Immature natural killer cell (primary cell): ENCODE data around the gene CACNA1A. TPM values are rescaled to one million over a fixed set of nuclear protein-coding genes. Genes with fewer than 3 reads are reported as not detected.
"Not testable (repeated sequence)": the region's sequence is repeated elsewhere in the genome, so short reads cannot be mapped to it uniquely, and the experiment has no call there.

Experiments used
- DNase-seq, 3 donors: peaks; one replicate each; pipeline ENCODE4 v3.0.0; 2022; ENCODE audit warnings: mixed read lengths in 1 of 3
- H3K27ac Mint-ChIP-seq, 6 donors: one replicate each; pipeline ENCODE4 v1.8.0; 2020; ENCODE audit warnings: mixed read lengths in 6 of 6, mild to moderate bottlenecking in 5 of 6, inconsistent platforms in 4 of 6, moderate library complexity in 3 of 6
- H3K27me3 Mint-ChIP-seq, 3 donors: one replicate each; pipeline ENCODE4 v1.8.0; 2020 to 2021; ENCODE audit warnings: low read depth in 3 of 3, mild to moderate bottlenecking in 3 of 3, mixed read lengths in 3 of 3, moderate library complexity in 3 of 3, inconsistent platforms in 1 of 3
- H3K36me3 Mint-ChIP-seq, 3 donors: one replicate each; pipeline ENCODE4 v1.8.0; 2020; ENCODE audit warnings: mixed read lengths in 3 of 3, inconsistent platforms in 2 of 3, mild to moderate bottlenecking in 2 of 3
- H3K4me1 Mint-ChIP-seq, 2 donors: one replicate each; pipeline ENCODE4 v1.8.0; 2020; ENCODE audit warnings: inconsistent platforms in 2 of 2, mild to moderate bottlenecking in 2 of 2, mixed read lengths in 2 of 2, moderate library complexity in 1 of 2
- H3K4me3 Mint-ChIP-seq, 5 donors: one replicate each; pipeline ENCODE4 v1.8.0; 2020; ENCODE audit warnings: mild to moderate bottlenecking in 5 of 5, mixed read lengths in 5 of 5, inconsistent platforms in 3 of 5, moderate library complexity in 3 of 5
- H3K9me3 Mint-ChIP-seq, 6 donors: one replicate each; pipeline ENCODE4 v1.8.0; 2020; ENCODE audit warnings: mild to moderate bottlenecking in 6 of 6, mixed read lengths in 6 of 6, inconsistent platforms in 4 of 6, moderate library complexity in 3 of 6
- polyA plus RNA-seq, 3 donors: library from polyadenylated mRNA; unstranded; fragments of 300-500 nt; fragmentation: Illumina TruSeq; gene quantifications; one replicate each; pipeline ENCODE4 v1.2.3, GENCODE V29; 2021

CACNA1A gene
- polyA plus RNA-seq, 3 donors from 2014 or later: 0.12 to 1.4 TPM; not detected in 1

GRCh38 chr19:13429563-13429962, 76.7 kb downstream of the CACNA1A start:
- H3K27me3 Mint-ChIP-seq: peaks cover 0 to 9% (median 0%) of the 10 kb centered on the region in 3 donors
- H3K9me3 Mint-ChIP-seq: peaks cover 0 to 10% (median 2%) of the 10 kb centered on the region in 6 donors
- H3K4me3 Mint-ChIP-seq: no peak overlapping the region
- H3K27ac Mint-ChIP-seq: no peak overlapping the region
- DNase-seq: no peak
- H3K4me1 Mint-ChIP-seq: no peaks in the 10 kb centered on the region
- H3K36me3 Mint-ChIP-seq: no peaks in the 10 kb centered on the region

DNA sequence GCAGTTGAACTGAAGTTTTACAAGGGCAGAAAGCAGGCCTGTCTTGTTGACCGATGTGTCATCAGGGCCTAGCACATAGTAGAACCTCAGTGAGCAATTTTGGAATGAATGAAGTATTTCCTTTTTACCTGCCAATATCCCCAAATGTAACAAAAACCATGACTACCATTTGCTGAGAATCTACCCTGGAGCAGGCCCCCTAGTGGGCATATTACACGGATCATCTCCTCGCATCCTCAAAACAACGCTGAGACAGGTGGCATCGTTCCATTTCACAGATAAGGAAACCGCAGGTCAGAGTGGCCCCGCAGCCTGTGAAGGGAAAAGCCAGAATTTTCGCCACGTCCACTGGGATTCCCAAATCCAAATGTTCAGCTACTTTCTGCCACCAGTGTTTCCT, 77.9 kb downstream of the CACNA1A start:
- Mint-ChIP-seq H3K4me1 (no peaks in the 10 kb centered on the region), H3K9me3 (peaks cover 0 to 10% (median 2%) of the 10 kb centered on the region in 6 donors), H3K4me3 (no peak overlapping the region), H3K27ac (no peak overlapping the region), H3K27me3 (peaks cover 0 to 9% (median 4%) of the 10 kb centered on the region in 3 donors), H3K36me3 (no peaks in the 10 kb centered on the region)
- no peak for DNase-seq

DNA sequence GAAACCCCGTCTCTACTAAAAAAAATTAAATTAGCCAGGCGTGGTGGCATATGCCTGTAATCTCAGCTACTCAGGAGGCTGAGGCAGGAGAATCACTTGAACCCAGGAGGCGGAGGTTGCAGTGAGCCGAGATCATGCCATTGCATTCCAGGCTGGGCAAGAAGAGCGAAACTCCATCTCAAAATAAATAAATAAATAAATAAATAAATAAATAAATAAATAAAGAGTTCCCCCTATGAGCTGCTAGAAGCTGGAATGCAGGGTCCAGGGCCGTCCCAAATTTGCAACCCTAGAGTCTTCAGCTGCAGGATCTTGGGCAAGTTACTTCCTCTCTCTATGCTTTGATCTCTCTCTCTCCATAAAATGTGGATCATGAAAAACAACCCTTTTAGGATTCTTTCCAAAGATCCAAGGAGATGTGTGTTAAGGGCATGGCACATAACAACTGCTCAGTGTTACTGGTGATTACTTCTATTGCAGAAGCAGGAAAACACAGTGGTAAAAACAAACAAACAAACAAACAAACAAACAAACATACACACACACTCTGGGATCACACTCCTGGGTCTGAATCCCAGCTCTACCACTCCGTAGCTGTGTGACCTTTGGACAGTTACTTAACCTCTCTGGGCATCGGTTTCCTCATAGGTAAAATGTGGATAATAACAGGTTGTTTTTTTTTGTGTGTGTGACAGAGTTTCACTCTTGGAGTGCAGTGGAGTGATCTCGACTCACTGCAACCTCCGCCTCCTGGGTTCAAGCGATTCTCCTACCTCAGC, 78.8 kb downstream of the CACNA1A start:
- peaks cover 0 to 12% (median 4%) of the 10 kb centered on the region in 3 donors for H3K27me3 Mint-ChIP-seq
- H3K36me3 Mint-ChIP-seq: no peaks in the 10 kb centered on the region
- H3K4me3 Mint-ChIP-seq: no peak overlapping the region
- no peaks in the 10 kb centered on the region for H3K4me1 Mint-ChIP-seq
- no peak overlapping the region for H3K27ac Mint-ChIP-seq
- no peak for DNase-seq
- H3K9me3 Mint-ChIP-seq: peaks cover 0 to 10% (median 3%) of the 10 kb centered on the region in 6 donors

DNA sequence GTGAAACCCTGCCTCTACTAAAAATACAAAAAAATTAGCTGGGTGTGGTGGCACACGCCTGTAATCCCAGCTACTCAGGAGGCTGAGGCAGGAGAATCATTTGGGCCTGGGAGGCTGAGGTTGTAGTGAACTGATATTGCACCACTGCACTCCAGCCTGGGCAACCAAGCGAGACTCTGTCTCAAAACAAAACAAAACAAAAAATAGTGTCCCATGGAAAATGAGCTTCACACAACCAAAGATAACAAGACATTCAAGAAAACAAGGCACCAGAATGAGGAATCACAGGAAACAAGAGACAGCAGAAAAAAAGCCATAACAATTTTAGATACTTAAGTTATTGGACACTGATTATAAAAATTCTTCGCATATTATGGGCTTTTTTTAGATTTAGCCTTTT, 80.4 kb downstream of the CACNA1A start:
- DNase-seq, H3K4me3 Mint-ChIP-seq, H3K36me3 Mint-ChIP-seq, H3K27ac Mint-ChIP-seq, H3K4me1 Mint-ChIP-seq: not testable (repeated sequence)
- Mint-ChIP-seq H3K27me3 (peaks cover 0 to 10% (median 4%) of the 10 kb centered on the region in 3 donors), H3K9me3 (peaks cover 2 to 17% (median 6%) of the 10 kb centered on the region in 6 donors)

DNA sequence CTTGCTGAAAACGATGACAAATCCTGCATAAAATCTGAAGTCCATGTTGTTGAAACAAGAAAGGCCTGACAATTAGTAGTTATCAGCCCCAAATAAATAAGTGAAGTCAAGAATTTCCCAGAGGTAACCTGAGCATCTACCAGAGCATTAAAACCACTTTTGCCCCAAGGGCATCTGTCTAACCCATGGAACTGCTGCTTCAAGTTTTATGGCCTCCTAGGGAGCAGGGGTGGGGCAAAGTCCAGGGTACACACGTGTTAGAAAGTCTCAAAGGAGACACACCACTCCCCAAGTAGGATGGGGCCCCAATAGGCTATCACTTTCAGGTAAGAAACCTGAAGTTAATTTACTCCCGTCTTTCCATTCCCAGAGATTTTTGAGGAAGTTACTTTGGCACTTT, 81.1 kb downstream of the CACNA1A start:
- H3K27ac Mint-ChIP-seq: no peak overlapping the region
- H3K4me1 Mint-ChIP-seq: no peaks in the 10 kb centered on the region
- no peak overlapping the region for H3K4me3 Mint-ChIP-seq
- H3K36me3 Mint-ChIP-seq: no peaks in the 10 kb centered on the region
- H3K9me3 Mint-ChIP-seq: peaks cover 2 to 17% (median 6%) of the 10 kb centered on the region in 6 donors
- DNase-seq: no peak
- peaks cover 0 to 8% (median 4%) of the 10 kb centered on the region in 3 donors for H3K27me3 Mint-ChIP-seq

GRCh38 chr19:13420780-13421179, 85.5 kb downstream of the CACNA1A start:
- Mint-ChIP-seq H3K27me3 (peaks cover 0 to 4% (median 4%) of the 10 kb centered on the region in 3 donors), H3K4me1 (no peaks in the 10 kb centered on the region), H3K36me3 (no peaks in the 10 kb centered on the region), H3K27ac (no peak overlapping the region), H3K4me3 (no peak overlapping the region), H3K9me3 (peaks cover 2 to 12% (median 3%) of the 10 kb centered on the region in 6 donors)
- no peak for DNase-seq

DNA sequence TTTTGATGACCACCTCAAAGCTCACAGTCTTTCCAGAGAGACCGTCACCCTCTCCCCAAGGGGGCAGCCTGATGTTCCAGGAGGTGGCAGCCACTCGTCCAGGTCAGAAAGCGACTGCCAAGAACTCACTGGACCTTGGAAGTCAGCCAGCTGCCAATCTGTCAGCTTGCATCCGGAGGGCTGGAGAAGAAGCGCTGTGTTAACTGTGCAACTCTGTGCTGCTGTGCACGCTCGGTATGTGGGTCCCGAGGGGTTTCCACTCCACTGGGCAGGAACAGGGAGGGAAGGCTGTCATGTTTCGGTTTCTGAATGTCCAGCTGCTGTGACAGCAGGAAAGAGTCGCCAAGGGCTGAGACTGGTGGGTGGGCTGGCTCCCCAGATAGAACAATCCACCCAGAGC, 89.2 kb downstream of the CACNA1A start:
- H3K9me3 Mint-ChIP-seq: peaks cover 0 to 12% (median 2%) of the 10 kb centered on the region in 6 donors
- H3K27ac Mint-ChIP-seq: no peak overlapping the region
- H3K4me3 Mint-ChIP-seq: no peak overlapping the region
- H3K27me3 Mint-ChIP-seq: peaks cover 5 to 7% (median 6%) of the 10 kb centered on the region in 3 donors
- H3K4me1 Mint-ChIP-seq: no peaks in the 10 kb centered on the region
- no peak for DNase-seq
- H3K36me3 Mint-ChIP-seq: no peaks in the 10 kb centered on the region

GRCh38 chr19:13411899-13412298, 94.4 kb downstream of the CACNA1A start:
- no peak overlapping the region for H3K4me3 Mint-ChIP-seq
- DNase-seq: no peak
- H3K27me3 Mint-ChIP-seq: peaks cover 5 to 10% (median 5%) of the 10 kb centered on the region in 3 donors
- H3K27ac Mint-ChIP-seq: no peak overlapping the region
- no peaks in the 10 kb centered on the region for H3K4me1 Mint-ChIP-seq
- peaks cover 0 to 2% (median 0%) of the 10 kb centered on the region in 6 donors for H3K9me3 Mint-ChIP-seq
- no peaks in the 10 kb centered on the region for H3K36me3 Mint-ChIP-seq

DNA sequence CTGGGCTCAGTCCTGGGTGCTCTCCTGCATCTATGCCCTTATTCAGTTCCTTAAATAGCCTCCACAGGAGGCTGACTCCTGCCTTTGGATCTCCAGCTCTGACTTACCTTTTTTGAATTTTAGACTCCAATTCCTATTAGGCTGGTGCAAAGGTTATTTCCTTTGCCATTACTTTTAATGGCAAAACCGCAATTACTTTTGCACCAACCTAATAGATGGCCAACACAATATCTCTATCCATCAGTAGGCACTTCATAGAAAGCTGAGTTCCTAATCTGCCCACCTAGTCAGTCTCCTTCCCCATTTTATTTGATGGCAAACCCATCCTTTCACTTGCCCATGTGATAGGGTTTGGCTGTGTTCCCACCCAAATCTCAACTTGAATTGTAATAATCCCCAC, 95.3 kb downstream of the CACNA1A start:
- no peaks in the 10 kb centered on the region for H3K4me1 Mint-ChIP-seq
- no peak for DNase-seq
- H3K4me3 Mint-ChIP-seq: no peak overlapping the region
- no peak overlapping the region for H3K27ac Mint-ChIP-seq
- H3K27me3 Mint-ChIP-seq: peaks cover 5 to 10% (median 5%) of the 10 kb centered on the region in 3 donors
- peaks cover 0 to 2% (median 0%) of the 10 kb centered on the region in 6 donors for H3K9me3 Mint-ChIP-seq
- H3K36me3 Mint-ChIP-seq: no peaks in the 10 kb centered on the region

GRCh38 chr19:13408889-13409518, 97.3 kb downstream of the CACNA1A start:
- Mint-ChIP-seq H3K4me3 (no peak overlapping the region), H3K36me3 (no peaks in the 10 kb centered on the region), H3K9me3 (peaks cover 0 to 2% (median 0%) of the 10 kb centered on the region in 6 donors), H3K27me3 (peaks cover 2 to 5% (median 5%) of the 10 kb centered on the region in 3 donors), H3K4me1 (no peaks in the 10 kb centered on the region), H3K27ac (no peak overlapping the region)
- DNase-seq: no peak

GRCh38 chr19:13404236-13404635, 102.0 kb downstream of the CACNA1A start:
- Mint-ChIP-seq H3K36me3 (no peaks in the 10 kb centered on the region), H3K9me3 (peaks cover 0 to 13% (median 1%) of the 10 kb centered on the region in 6 donors), H3K4me3 (no peak overlapping the region), H3K4me1 (peaks cover 0 to 2% of the 10 kb centered on the region in 2 donors), H3K27ac (no peak overlapping the region), H3K27me3 (peaks cover 4 to 6% (median 5%) of the 10 kb centered on the region in 3 donors)
- no peak for DNase-seq

- H3K27me3 Mint-ChIP-seq: peaks cover 6 to 10% (median 9%) of the 10 kb centered on the region in 3 donors
These were observed 104.9 kb downstream of the CACNA1A start for GRCh38 chr19:13401388-13401787.

DNA sequence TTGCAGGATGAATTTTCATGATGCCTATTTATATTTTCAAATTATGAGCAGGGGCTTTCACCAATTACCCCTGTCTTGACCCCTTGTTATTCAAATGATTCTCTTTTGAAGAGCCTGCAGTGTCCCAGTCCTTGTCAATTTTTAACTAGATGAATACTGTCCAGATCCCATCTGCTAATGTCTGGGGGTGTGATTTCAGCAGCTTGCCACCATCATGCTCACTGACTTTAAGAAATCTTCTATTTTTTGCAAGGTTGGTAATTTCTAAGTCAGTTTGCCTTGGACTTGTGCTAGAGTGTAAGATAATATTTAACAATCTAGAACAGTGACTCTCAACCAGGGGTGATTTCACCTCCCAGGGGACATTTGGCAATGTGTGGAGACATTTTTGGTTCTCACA, 106.0 kb downstream of the CACNA1A start:
- Mint-ChIP-seq H3K9me3 (peaks cover 0 to 13% (median 1%) of the 10 kb centered on the region in 6 donors), H3K4me1 (peaks cover 0 to 2% of the 10 kb centered on the region in 2 donors), H3K27ac (no peak overlapping the region), H3K27me3 (peaks cover 4 to 10% (median 9%) of the 10 kb centered on the region in 3 donors), H3K36me3 (no peaks in the 10 kb centered on the region), H3K4me3 (no peak overlapping the region)
- DNase-seq: no peak

More at GRCh38 chr19:13401388-13401787, 104.9 kb downstream of the CACNA1A start:
- Mint-ChIP-seq H3K4me3 (no peak overlapping the region), H3K4me1 (peaks cover 0 to 2% of the 10 kb centered on the region in 2 donors), H3K36me3 (no peaks in the 10 kb centered on the region), H3K9me3 (peaks cover 0 to 13% (median 1%) of the 10 kb centered on the region in 6 donors), H3K27ac (no peak overlapping the region)
- no peak for DNase-seq

DNA sequence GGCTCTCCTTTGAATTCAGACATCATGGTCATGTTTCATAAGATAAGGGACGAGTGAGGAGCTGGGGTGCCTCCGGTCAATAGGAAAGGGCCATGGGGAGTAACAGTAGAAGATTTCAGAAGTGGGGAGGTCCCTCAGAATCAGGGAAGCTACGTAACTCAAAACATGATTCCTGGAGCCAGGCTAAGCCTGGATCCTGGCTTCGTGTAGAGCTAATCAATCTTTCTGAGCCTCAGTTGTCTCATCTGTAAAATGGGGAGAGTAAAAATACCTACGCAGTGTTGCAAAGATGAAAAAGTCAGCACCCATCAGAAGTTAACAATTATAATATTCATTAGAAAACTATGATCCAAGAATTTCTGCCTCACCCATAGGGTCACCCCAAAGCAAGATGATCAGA, 106.5 kb downstream of the CACNA1A start:
- Mint-ChIP-seq H3K4me3 (no peak overlapping the region), H3K27ac (no peak overlapping the region), H3K9me3 (peaks cover 0 to 13% (median 1%) of the 10 kb centered on the region in 6 donors), H3K36me3 (no peaks in the 10 kb centered on the region), H3K4me1 (peaks cover 0 to 2% of the 10 kb centered on the region in 2 donors), H3K27me3 (peaks cover 4 to 10% (median 9%) of the 10 kb centered on the region in 3 donors)
- DNase-seq: no peak
